Measurements from ENCODE around the gene LZTR1. TPM values are rescaled to one million over a fixed set of nuclear protein-coding genes. Genes with fewer than 3 reads are reported as not detected.
"Not testable (repeated sequence)": the region's sequence is repeated elsewhere in the genome, so short reads cannot be mapped to it uniquely, and the experiment has no call there.

LZTR1 gene
- total RNA-seq, 2 experiments from 2014 or later = 29.1 to 34.5 TPM

DNA sequence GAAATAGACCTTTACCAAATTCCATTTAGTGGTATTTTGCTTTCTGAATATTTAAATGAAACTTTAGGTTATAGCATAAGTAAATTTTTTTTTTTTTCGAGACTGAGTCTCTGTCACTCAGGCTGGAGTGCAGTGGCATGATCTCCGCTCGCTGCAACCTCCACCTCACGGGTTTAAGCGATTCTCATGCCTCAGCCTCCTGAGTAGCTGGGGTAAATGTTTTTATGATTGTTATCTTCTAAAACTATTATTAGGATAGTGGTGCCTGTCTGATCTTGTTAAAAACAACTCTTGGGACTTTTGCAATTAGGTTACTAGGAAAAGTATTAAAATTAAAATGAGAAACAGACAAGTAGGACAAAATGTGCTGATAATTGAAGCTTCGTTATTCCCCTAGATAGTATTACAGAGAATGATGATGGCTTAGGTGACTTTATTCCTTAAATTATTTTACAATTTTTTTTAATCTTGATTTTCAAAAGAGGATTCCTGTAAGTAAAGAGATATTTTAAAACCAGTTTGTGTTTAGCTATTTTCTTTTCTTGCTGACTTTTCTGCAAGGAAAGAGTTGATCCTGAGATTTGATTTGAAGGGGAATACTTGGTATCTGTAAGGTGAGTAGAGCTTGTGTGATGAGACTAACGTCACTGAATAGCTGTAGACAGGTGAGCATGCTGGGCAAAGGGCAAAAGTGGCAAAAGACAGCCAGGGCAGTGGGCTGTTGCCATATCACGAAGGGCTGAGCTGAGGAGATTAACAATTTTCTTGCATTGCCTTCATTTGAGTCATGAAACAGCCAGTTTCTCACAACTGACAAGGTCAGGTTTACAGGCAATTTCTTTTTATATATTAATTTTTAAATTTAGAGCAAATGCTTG, 44.1 kb upstream of the LZTR1 start:
- H3K4me3 Mint-ChIP-seq = no peak overlapping the region
- H3K36me3 Mint-ChIP-seq (ENCODE audit: low read depth) = peaks cover 58% of the 10 kb centered on the region
- POLR2A ChIA-PET = interaction anchor here (0.7 kb wide), 2 partner anchors 12 to 14 kb away, joined by 3 read pairs; no protein-coding TSS in a partner anchor

DNA sequence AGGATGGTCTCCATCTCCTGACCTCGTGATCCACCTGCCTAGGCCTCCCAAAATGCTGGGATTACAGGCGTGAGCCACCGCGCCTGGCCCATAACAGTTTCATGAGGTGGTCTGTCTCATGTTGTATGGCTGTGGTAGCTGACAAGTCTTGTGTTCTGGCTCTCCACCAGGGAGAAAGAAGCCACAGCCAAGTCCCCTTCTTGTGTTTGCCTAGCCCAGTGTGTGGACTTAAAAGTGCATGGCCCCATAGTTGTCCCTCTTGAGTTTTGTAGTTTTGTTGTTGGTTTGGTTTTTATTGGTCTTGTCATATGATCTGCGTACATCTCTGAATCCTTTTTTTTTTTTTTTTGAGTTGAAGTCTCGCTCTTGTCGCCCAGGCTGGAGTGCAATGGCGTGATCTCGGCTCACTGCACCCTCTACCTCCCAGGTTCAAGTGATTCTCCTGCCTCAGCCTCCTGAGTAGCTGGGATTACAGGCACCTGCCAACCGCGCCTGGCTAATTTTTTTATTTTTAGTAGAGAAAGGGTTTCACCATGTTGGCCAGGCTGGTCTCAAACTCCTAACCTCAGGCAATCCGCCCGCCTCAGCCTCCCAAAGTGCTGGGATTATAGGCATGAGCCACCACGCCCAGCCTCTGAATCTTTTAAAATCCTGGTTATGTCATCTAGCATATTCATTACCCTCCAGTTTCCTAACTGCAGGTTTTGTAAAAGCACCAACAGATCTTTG, 42.5 kb upstream of the LZTR1 start:
- H3K36me3 Mint-ChIP-seq (ENCODE audit: low read depth) = peaks cover 56% of the 10 kb centered on the region
- ChIA-PET CTCF (interaction anchor here (1.4 kb wide), 1 partner anchor 155 kb away, joined by 3 read pairs; no protein-coding TSS in a partner anchor), POLR2A (interaction anchor here (0.6 kb wide), 1 partner anchor 14 kb away, joined by 3 read pairs; no protein-coding TSS in a partner anchor)
- H3K27ac Mint-ChIP-seq; H3K9me3 Mint-ChIP-seq; intact Hi-C loops (cut with micrococcal nuclease); H3K4me3 Mint-ChIP-seq; H3K27me3 Mint-ChIP-seq; ATAC-seq; DNase-seq: not testable (repeated sequence)
- peaks cover 70% of the 10 kb centered on the region for H3K4me1 Mint-ChIP-seq (ENCODE audit: low read depth)

More for the DNA sequence above, 44.1 kb upstream of the LZTR1 start:
- no peaks in the 10 kb centered on the region for H3K27me3 Mint-ChIP-seq
- TF ChIP-seq, protein P1, sequence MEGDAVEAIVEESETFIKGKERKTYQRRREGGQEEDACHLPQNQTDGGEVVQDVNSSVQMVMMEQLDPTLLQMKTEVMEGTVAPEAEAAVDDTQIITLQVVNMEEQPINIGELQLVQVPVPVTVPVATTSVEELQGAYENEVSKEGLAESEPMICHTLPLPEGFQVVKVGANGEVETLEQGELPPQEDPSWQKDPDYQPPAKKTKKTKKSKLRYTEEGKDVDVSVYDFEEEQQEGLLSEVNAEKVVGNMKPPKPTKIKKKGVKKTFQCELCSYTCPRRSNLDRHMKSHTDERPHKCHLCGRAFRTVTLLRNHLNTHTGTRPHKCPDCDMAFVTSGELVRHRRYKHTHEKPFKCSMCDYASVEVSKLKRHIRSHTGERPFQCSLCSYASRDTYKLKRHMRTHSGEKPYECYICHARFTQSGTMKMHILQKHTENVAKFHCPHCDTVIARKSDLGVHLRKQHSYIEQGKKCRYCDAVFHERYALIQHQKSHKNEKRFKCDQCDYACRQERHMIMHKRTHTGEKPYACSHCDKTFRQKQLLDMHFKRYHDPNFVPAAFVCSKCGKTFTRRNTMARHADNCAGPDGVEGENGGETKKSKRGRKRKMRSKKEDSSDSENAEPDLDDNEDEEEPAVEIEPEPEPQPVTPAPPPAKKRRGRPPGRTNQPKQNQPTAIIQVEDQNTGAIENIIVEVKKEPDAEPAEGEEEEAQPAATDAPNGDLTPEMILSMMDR (IDR thresholded peaks at IDR 0.05) = no peak
- H3K9me3 Mint-ChIP-seq = no peaks in the 10 kb centered on the region
- DNase-seq (no peak), ATAC-seq (no peak)
- H3K27ac Mint-ChIP-seq = no peak overlapping the region
- H3K4me1 Mint-ChIP-seq (ENCODE audit: low read depth) = peaks cover 71% of the 10 kb centered on the region
- CTCF ChIA-PET = interaction anchor here (1.0 to 1.6 kb wide), 2 partner anchors 21 to 86 kb away, joined by 3 to 4 read pairs; partner anchors contain the start of gene CRKL
- intact Hi-C loops (cut with micrococcal nuclease) = no loop called here

DNA sequence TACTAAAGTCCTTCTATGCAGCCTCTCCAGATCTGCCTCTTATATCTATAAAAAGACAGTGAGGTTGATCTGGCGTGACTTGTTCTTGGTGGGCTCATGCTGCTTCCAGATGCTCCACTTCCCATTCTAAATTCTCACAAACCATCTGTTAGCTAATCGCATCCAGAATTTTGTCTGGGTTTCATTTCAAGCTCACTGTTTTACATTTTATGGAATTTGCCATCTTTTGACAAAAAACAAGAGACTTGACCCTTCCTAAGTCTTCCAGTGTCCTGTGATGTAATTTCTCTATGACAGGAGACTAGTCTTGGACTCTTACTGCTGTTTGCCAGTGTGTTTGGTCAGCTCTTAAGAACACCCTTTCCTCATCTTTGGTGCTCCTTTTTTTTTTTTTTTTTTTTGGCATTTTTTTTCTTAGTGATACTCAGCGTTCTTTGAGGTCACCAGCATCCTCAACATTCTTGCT, 41.9 kb upstream of the LZTR1 start:
- ATAC-seq = no peak
- TF ChIP-seq, protein P1 (IDR thresholded peaks at IDR 0.05) = no peak
- Mint-ChIP-seq H3K27ac (no peak overlapping the region), H3K27me3 (no peaks in the 10 kb centered on the region), H3K4me3 (no peak overlapping the region), H3K9me3 (no peaks in the 10 kb centered on the region), H3K36me3 (ENCODE audit: low read depth) (peaks cover 53% of the 10 kb centered on the region), H3K4me1 (ENCODE audit: low read depth) (peaks cover 72% of the 10 kb centered on the region)
- intact Hi-C loops (cut with micrococcal nuclease) = no loop called here
- POLR2A ChIA-PET = no interaction called here
- no peak for DNase-seq
- CTCF ChIA-PET = interaction anchor here (1.4 kb wide), 1 partner anchor 156 kb away, joined by 3 read pairs; no protein-coding TSS in a partner anchor

DNA sequence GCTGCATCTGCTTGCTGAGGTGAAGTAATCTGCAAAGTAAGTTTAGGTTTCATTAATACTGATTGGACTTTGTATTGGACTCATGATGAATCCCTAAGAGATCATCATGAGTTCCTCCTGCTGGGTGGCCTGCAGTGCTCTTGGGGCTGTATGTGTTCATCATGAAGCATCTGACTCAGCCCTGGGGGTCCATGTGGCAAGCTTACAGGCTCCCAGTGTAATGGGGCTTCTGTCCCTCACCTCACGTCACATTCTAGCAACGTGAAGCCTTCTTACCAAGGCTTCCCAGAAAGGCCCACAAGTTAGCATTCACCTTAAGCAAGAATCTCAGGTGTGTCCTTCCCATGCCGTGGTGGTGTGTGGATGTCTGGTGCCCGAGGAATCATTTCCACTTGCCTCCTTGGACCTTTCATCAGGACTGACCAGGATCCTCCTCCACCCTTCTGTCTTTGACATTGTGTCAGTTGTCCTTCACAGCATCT, 41.2 kb upstream of the LZTR1 start:
- TF ChIP-seq, protein P1 (IDR thresholded peaks at IDR 0.05) = no peak
- Mint-ChIP-seq H3K4me1 (ENCODE audit: low read depth) (peaks cover 77% of the 10 kb centered on the region), H3K27ac (no peak overlapping the region), H3K4me3 (no peak overlapping the region), H3K36me3 (ENCODE audit: low read depth) (peaks cover 49% of the 10 kb centered on the region), H3K9me3 (no peaks in the 10 kb centered on the region), H3K27me3 (no peaks in the 10 kb centered on the region)
- no peak for DNase-seq
- intact Hi-C loops (cut with micrococcal nuclease) = no loop called here
- no peak for ATAC-seq
- CTCF ChIA-PET = interaction anchor here (1.0 kb wide), 1 partner anchor 12 kb away, joined by 3 read pairs; no protein-coding TSS in a partner anchor
- POLR2A ChIA-PET = no interaction called here

DNA sequence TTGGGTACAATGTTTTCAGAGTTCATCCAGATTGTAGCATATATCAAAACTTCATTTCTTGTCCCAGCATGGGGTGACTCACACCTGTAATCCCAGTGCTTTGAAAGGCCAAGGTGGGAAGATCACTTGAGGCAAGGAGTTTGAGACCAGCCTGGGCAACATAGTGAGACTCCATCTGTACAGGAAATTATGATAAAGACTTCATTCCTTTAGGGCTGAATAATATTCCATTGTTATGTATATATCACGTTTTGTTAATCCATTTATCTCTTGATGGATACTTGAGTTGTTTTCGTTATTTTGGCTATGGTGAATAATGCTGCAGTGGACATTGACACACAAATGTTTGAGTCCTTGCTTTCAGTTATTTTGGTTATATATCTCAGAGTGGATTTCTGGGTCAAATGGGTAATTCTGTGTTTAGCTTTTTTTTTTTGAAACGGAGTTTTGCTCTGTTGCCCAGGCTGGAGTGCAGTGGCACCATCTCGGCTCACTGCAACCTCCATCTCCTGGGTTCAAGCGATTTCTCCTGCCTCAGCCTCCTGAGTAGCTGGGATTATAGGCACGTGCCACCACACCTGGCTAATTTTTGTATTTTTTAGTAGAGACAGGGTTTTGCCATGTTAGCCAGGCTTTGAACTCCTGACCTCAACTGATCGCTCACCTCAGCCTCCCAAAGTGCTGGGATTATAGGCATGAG, 39.7 kb upstream of the LZTR1 start:
- CTCF ChIA-PET = interaction anchor here (1.5 kb wide), 1 partner anchor 19 kb away, joined by 3 read pairs; no protein-coding TSS in a partner anchor
- H3K4me3 Mint-ChIP-seq; H3K27me3 Mint-ChIP-seq; DNase-seq; H3K9me3 Mint-ChIP-seq; ATAC-seq; intact Hi-C loops (cut with micrococcal nuclease); H3K27ac Mint-ChIP-seq: not testable (repeated sequence)
- Mint-ChIP-seq H3K4me1 (ENCODE audit: low read depth) (peaks cover 74% of the 10 kb centered on the region), H3K36me3 (ENCODE audit: low read depth) (peaks cover 49% of the 10 kb centered on the region)
- POLR2A ChIA-PET = interaction anchor here (1.2 kb wide), 1 partner anchor 49 kb away, joined by 3 read pairs; no protein-coding TSS in a partner anchor
